Measurements from ENCODE around the gene GPC3. TPM values are rescaled to one million over a fixed set of nuclear protein-coding genes. Genes with fewer than 3 reads are reported as not detected.

The GPC3 gene
- total RNA-seq, 1 donor: not detected

DNA sequence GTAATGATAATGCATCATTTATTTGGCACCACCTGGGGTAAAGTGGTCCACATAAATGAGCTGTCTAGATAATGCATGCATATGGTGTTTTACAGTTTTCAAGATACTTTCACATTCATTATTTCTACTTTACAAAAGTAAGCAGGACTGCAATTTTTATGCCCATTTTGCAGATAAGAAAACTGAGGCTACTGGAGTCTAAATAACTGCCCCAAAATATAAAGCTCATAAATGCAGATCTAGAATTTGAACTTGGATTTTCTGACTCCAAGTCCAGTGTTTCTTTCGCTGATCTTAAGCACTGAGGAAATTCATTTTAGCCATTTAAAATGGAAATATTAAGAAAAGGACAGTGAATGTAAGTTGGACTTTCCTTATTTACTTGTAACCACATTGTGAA, 36.5 kb downstream of the GPC3 start:
- no peak overlapping the region for H3K4me3 ChIP-seq (ENCODE audit: low read depth, low read length)
- TF ChIP-seq, protein P1, sequence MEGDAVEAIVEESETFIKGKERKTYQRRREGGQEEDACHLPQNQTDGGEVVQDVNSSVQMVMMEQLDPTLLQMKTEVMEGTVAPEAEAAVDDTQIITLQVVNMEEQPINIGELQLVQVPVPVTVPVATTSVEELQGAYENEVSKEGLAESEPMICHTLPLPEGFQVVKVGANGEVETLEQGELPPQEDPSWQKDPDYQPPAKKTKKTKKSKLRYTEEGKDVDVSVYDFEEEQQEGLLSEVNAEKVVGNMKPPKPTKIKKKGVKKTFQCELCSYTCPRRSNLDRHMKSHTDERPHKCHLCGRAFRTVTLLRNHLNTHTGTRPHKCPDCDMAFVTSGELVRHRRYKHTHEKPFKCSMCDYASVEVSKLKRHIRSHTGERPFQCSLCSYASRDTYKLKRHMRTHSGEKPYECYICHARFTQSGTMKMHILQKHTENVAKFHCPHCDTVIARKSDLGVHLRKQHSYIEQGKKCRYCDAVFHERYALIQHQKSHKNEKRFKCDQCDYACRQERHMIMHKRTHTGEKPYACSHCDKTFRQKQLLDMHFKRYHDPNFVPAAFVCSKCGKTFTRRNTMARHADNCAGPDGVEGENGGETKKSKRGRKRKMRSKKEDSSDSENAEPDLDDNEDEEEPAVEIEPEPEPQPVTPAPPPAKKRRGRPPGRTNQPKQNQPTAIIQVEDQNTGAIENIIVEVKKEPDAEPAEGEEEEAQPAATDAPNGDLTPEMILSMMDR (IDR thresholded peaks at IDR 0.05; ENCODE audit: insufficient read depth, low read length): no peak
- DNase-seq (ENCODE audit: low read depth): no peak

DNA sequence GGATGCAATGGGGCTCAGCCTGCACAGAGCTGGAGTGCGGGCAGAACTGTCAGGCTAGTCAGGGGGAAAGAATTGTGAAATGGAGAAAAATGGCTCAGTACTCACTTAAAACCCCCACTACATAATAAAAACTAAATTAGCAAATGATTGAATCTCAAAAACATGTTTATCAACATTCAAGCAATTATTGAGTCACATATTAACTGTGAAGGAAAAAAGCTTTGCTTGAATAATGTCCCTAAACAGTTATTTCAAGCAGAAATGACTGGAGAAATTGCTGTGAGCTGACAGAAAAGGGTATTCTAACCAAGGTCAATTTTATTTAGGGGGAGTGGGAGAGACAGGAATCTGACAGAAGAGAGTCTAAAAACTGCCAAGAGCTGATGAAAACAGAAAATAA, 37.4 kb downstream of the GPC3 start:
- no peak overlapping the region for H3K4me3 ChIP-seq (ENCODE audit: low read depth, low read length)
- no peak for DNase-seq (ENCODE audit: low read depth)
- TF ChIP-seq, protein P1 (IDR thresholded peaks at IDR 0.05; ENCODE audit: insufficient read depth, low read length): no peak

DNA sequence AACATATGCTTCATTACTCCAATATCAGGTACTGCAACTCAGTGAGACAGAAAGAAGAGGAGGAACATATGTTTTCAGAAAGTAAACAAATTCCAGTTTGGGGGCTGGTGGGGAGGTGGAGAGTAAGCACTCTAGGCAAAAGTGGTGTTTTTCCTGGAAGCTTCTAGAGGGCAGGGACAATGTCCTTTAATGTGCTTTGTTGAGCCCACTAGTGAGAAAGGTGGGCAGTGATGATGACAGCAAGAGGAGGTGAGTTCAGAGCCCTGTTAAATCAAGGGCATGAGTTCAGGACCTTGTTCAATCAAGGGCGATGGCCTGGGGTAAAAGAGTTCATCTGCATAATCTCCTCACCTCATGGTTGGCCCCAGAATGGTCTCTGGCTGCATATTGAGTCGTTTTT, 38.4 kb downstream of the GPC3 start:
- DNase-seq (ENCODE audit: low read depth): no peak
- H3K4me3 ChIP-seq (ENCODE audit: low read depth, low read length): no peak overlapping the region
- TF ChIP-seq, protein P1 (IDR thresholded peaks at IDR 0.05; ENCODE audit: insufficient read depth, low read length): no peak

DNA sequence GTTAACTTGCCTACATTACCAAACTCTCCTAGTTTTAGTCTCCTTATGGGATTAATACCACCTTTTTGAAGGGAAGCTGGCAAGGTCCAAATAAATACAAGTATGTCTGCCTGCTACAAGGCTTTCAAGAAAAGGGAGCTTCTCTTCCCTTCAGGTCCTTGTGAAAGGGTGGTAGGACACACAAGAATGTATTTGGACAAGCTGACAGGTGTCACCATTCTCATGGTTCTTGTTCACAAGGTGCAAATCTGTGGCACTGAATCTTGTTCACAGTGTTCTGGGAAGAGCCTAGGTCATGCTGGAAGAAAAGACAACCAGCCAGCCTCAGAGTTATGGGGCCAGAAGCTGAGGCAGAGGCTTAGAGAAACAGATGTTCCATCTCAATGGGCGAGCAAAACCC, 41.9 kb downstream of the GPC3 start:
- TF ChIP-seq, protein P1 (IDR thresholded peaks at IDR 0.05; ENCODE audit: insufficient read depth, low read length): no peak
- DNase-seq (ENCODE audit: low read depth): no peak
- no peak overlapping the region for H3K4me3 ChIP-seq (ENCODE audit: low read depth, low read length)

DNA sequence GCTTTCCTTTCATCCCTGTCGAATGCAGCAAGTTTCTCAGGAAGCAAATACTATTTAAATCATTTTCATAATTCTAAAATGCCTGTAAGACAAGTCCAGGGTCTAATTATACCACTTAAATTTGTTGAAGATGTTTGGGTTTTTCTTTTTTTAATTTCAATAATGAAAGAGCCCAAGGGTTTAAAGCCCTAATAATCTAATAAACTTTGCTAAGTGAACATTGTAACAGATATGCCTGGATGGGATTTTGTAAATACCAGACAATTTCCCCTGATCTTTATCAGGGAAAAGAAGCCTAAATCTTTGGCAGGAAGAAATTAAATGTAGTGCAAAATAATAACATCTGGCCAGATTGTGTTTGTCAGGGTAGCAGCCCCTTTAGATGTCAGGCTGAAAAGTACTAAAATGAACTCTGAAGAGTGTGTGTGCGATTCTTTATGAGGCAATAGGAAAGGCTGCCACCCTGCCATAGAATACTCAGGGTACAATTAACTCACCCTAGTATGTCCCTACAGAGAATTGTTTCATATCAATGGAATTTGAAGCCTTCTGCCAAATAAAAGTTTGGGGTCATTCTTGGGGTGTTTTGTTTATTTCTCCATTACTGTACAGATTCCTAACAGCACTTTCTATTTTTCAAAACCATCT, 45.6 kb downstream of the GPC3 start:
- TF ChIP-seq, protein P1 (IDR thresholded peaks at IDR 0.05; ENCODE audit: insufficient read depth, low read length): no peak
- DNase-seq (ENCODE audit: low read depth): no peak
- H3K4me3 ChIP-seq (ENCODE audit: low read depth, low read length): no peak overlapping the region

DNA sequence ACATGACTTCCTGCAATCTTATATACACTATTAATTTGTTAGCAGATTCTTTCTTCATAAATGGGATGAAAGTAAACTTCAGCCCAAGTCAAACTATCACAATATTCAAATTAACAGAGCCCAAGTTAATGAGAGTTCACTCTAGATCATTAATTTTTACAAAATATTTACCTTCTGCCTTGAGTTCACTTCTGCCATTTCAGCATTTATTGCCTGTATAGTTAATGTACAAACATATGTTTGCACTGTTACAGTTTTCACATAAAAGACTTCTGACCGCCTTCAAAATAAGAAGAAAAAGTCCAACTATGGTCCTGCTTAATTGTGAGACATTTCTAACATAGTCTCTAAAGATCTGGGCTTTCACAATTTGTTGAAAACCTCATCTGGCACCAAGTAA, 46.9 kb downstream of the GPC3 start:
- DNase-seq (ENCODE audit: low read depth): no peak
- TF ChIP-seq, protein P1 (IDR thresholded peaks at IDR 0.05; ENCODE audit: insufficient read depth, low read length): no peak
- no peak overlapping the region for H3K4me3 ChIP-seq (ENCODE audit: low read depth, low read length)

DNA sequence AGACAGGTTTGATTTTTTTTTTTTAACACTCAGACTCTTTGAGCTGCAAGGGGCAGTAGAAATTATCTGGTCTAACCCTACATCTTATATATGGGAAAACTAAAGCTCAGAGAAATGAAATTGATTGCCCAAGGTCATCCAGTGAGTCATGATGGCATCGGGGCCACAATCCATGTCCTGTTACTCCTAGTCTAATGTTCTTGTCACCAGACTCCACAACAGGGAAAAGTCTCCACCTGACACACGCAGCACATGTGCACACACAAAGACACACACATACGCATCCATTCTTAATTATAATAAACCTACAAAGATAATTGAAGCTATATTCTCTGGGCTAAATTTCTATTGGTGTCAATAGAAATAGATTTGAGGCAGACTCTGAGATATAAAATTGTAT, 48.4 kb downstream of the GPC3 start:
- no peak for DNase-seq (ENCODE audit: low read depth)
- no peak overlapping the region for H3K4me3 ChIP-seq (ENCODE audit: low read depth, low read length)
- TF ChIP-seq, protein P1 (IDR thresholded peaks at IDR 0.05; ENCODE audit: insufficient read depth, low read length): no peak

Data from fibroblast of the aortic adventitia (primary cell).